Endometrial microvascular endothelial cells (primary cell): ENCODE results near the gene NPIPA2. TPM values are rescaled to one million over a fixed set of nuclear protein-coding genes. Genes with fewer than 3 reads are reported as not detected.
"Not testable (repeated sequence)": the region's sequence is repeated elsewhere in the genome, so short reads cannot be mapped to it uniquely, and the experiment has no call there.

Experiments
- in situ Hi-C: cut with HindIII; loops from 2 replicates; pipeline ENCODE4 v1.10.0; 2017; ENCODE audit warnings: low sequenced_read_pairs, low pct_unique_long_range_greater_than_20kb; ENCODE audit errors: inconsistent ontology term
- total RNA-seq: library from RNA; depleted of rRNA; stranded (reverse); fragments of >200 nt; gene quantifications from one replicate; pipeline ENCODE4 v1.2.3, GENCODE V29; 2015; ENCODE audit errors: inconsistent ontology term

NPIPA2 gene
- total RNA-seq, 1 donor from 2014 or later, result not detected

GRCh38 chr16:14807184-14807678 is 64.9 kb downstream of the NPIPA2 start:
- in situ Hi-C loops, result not testable (repeated sequence)

GRCh38 chr16:14813890-14814289 is 71.6 kb downstream of the NPIPA2 start:
- in situ Hi-C loops, result not testable (repeated sequence)

Other genes with a start within 250 kb of the NPIPA2 start
- 38.8 TPM for gene PARN, start 112.3 kb upstream of the NPIPA2 start, total RNA-seq
- 89.4 TPM for gene BFAR, start 109.6 kb upstream of the NPIPA2 start, total RNA-seq
- gene PLA2G10, start 48.2 kb upstream of the NPIPA2 start, total RNA-seq, result not detected
- not detected for gene NPIPA3, start 39.1 kb upstream of the NPIPA2 start, total RNA-seq
- 107 TPM for gene NOMO1, start 91.2 kb downstream of the NPIPA2 start, total RNA-seq
- gene NPIPA1, start 194.9 kb downstream of the NPIPA2 start, total RNA-seq, result 27.7 TPM
- gene PDXDC1, start 232.5 kb downstream of the NPIPA2 start, total RNA-seq, result 44.9 TPM